Panc1 (cell line): ENCODE measurements around the gene LHB. TPM values are rescaled to one million over a fixed set of nuclear protein-coding genes. Genes with fewer than 3 reads are reported as not detected.

Experiments used
- ATAC-seq: fragments of 200-7000 bp; cut with Tn5 transposase; 2 replicates; pipeline ENCODE4 v1.9.1; 2020; ENCODE audit warnings: mild to moderate bottlenecking, moderate library complexity
- BruUV-seq: library from RNA; stranded (reverse); fragments of 400-500 nt; replicated peaks from 2 replicates; lab custom pipeline; 2021; lab: Mats Ljungman, UMichigan
- CTCF ChIA-PET: fragments of 300-600 bp; sonication (Branson Sonifier 250); formaldehyde crosslinking; loops from one replicate; lab custom pipeline; 2022; ENCODE audit warnings: antibody characterized with exemption; lab: Charles Lee
- POLR2A ChIA-PET: fragments of 300-600 bp; sonication (Branson Sonifier 250); formaldehyde crosslinking; loops from one replicate; lab custom pipeline; 2022; ENCODE audit warnings: antibody characterized with exemption; lab: Charles Lee
- DNase-seq: peaks from one replicate; pipeline ENCODE4 v3.0.0-alpha.2; 2010; ENCODE audit warnings: low read depth, low spot score
- H3K27ac ChIP-seq: 2 replicates; pipeline ENCODE4 v1.5.1; 2011; ENCODE audit warnings: mild to moderate bottlenecking, low read length, inconsistent platforms
- H3K27me3 ChIP-seq: fragments of 200-500 bp; sonication (Bioruptor generic); 2 replicates; pipeline ENCODE4 v1.6.0; 2014; ENCODE audit warnings: low read length, inconsistent platforms; ENCODE audit not compliant: control insufficient read depth, insufficient read depth
- H3K36me3 ChIP-seq: fragments of 200-500 bp; sonication (Bioruptor generic); 2 replicates; pipeline ENCODE4 v1.5.1; 2014; ENCODE audit warnings: inconsistent platforms, mild to moderate bottlenecking, low read length, moderate library complexity; ENCODE audit not compliant: control insufficient read depth, insufficient read depth
- H3K4me1 ChIP-seq: 2 replicates; pipeline ENCODE4 v1.5.1; 2011; ENCODE audit warnings: inconsistent platforms, mild to moderate bottlenecking, low read length, moderate library complexity; ENCODE audit not compliant: control insufficient read depth, insufficient read depth
- H3K4me3 ChIP-seq, 2 experiments: 2 replicates each; pipeline ENCODE4 v1.5.1; 2011 to 2012; ENCODE audit warnings: low read depth in 2 of 2, low read length in 2 of 2, mild to moderate bottlenecking in 2 of 2, inconsistent platforms in 1 of 2, moderate library complexity in 1 of 2
- H3K9me3 ChIP-seq: fragments of 200-500 bp; sonication (Bioruptor generic); 2 replicates; pipeline ENCODE4 v1.5.1; 2014; ENCODE audit warnings: low read depth, mild to moderate bottlenecking, inconsistent platforms, low read length, moderate library complexity; ENCODE audit not compliant: control insufficient read depth, insufficient read depth
- CTCF ChIP-seq: fragments of 450-650 bp; IDR thresholded peaks from 2 replicates; pipeline ENCODE4 v1.5.1; 2017; ENCODE audit warnings: mild to moderate bottlenecking
- POLR2AphosphoS5 ChIP-seq: IDR thresholded peaks from 2 replicates; pipeline ENCODE4 v1.6.1; 2012; ENCODE audit warnings: mild to moderate bottlenecking, low read depth, low read length, moderate library complexity
- REST ChIP-seq, 2 experiments: IDR thresholded peaks; 2 replicates each; pipeline ENCODE4 v1.6.1; 2011 to 2012; ENCODE audit warnings: low read depth in 2 of 2, control low read depth in 1 of 2, low read length in 1 of 2, mild to moderate bottlenecking in 1 of 2, moderate library complexity in 1 of 2; ENCODE audit not compliant: insufficient read depth in 1 of 2
- SIN3A ChIP-seq: IDR thresholded peaks from 2 replicates; pipeline ENCODE4 v1.6.1; 2012; ENCODE audit warnings: low read depth, mild to moderate bottlenecking, low read length, moderate library complexity, borderline replicate concordance; ENCODE audit not compliant: insufficient read depth
- TCF7L2 ChIP-seq: IDR thresholded peaks from 2 replicates; pipeline ENCODE4 v1.6.1; 2011; ENCODE audit warnings: mild to moderate bottlenecking, low read depth, low read length, inconsistent platforms
- in situ Hi-C: cut with HindIII; loops from 2 replicates; pipeline ENCODE4 v1.10.0; 2016; ENCODE audit warnings: low sequenced_read_pairs, low pct_unique_long_range_greater_than_20kb
- intact Hi-C: fragments of 100-400 bp; cut with micrococcal nuclease; formaldehyde crosslinking; loops from one replicate; pipeline ENCODE4 v1.10.0; 2022; ENCODE audit not compliant: unreplicated experiment
- total RNA-seq: library from RNA; stranded (reverse); gene quantifications from one replicate; pipeline ENCODE4 v1.2.1, GENCODE V29; 2021; ENCODE audit not compliant: unreplicated experiment

LHB gene
- total RNA-seq, 1 experiment from 2014 or later, result 0.39 TPM

GRCh38 chr19:48991873-48992580, 24.9 kb downstream of the LHB start:
- ATAC-seq, result peak; percentile 37; the same call in 1 of the 2 replicates
- ChIA-PET POLR2A (interaction anchor here (0.5 kb wide), 1 partner anchor 160 kb away, joined by 10 read pairs; no protein-coding TSS in a partner anchor), CTCF (interaction anchor here (0.6 kb wide), 2 partner anchors 13 to 152 kb away, joined by 3 to 7 read pairs; no protein-coding TSS in a partner anchor)
- Histone ChIP-seq H3K36me3 (peaks cover 8% of the 10 kb centered on the region; the same call in 1 of the 2 replicates), H3K4me3 (peak overlapping the region; percentile 79 to 96), H3K9me3 (no peaks in the 10 kb centered on the region), H3K27me3 (no peaks in the 10 kb centered on the region), H3K4me1 (no peaks in the 10 kb centered on the region), H3K27ac (peak overlapping the region; percentile 85)
- BruUV-seq, result no TSS peak
- in situ Hi-C loops (no loop called here), intact Hi-C loops (no loop called here)
- DNase-seq, result no peak
- TF ChIP-seq SIN3A (no peak), REST (IDR thresholded peaks at IDR 0.05; ENCODE audit: insufficient read depth in 1 of 2, low read depth in 2 of 2, low read length in 1 of 2) (no peak), POLR2AphosphoS5 (no peak), CTCF (no peak), TCF7L2 (no peak)

- Histone ChIP-seq H3K4me3 (no peak overlapping the region), H3K27me3 (no peaks in the 10 kb centered on the region), H3K4me1 (no peaks in the 10 kb centered on the region), H3K27ac (no peak overlapping the region), H3K9me3 (no peaks in the 10 kb centered on the region), H3K36me3 (peaks cover 8% of the 10 kb centered on the region; the same call in 1 of the 2 replicates)
- ChIA-PET CTCF (no interaction called here), POLR2A (no interaction called here)
- intact Hi-C loops, result no loop called here
- no TSS peak for BruUV-seq
- in situ Hi-C loops, result no loop called here
- DNase-seq (no peak), ATAC-seq (no peak)
- no peak for TF ChIP-seq REST (IDR thresholded peaks at IDR 0.05; ENCODE audit: insufficient read depth in 1 of 2, low read depth in 2 of 2, low read length in 1 of 2)
- no peak for TF ChIP-seq TCF7L2
- no peak for TF ChIP-seq POLR2AphosphoS5
- TF ChIP-seq SIN3A, result no peak
- no peak for TF ChIP-seq CTCF
These were observed 25.8 kb downstream of the LHB start for GRCh38 chr19:48991011-48991609.
